ENCODE measurements around the gene ATP9A. TPM values are rescaled to one million over a fixed set of nuclear protein-coding genes. Genes with fewer than 3 reads are reported as not detected.

The ATP9A gene
- total and polyA plus RNA-seq, 2 donors (not counting 1 experiment from before 2014, with no cell fraction given): 23.3 to 96.3 TPM

DNA sequence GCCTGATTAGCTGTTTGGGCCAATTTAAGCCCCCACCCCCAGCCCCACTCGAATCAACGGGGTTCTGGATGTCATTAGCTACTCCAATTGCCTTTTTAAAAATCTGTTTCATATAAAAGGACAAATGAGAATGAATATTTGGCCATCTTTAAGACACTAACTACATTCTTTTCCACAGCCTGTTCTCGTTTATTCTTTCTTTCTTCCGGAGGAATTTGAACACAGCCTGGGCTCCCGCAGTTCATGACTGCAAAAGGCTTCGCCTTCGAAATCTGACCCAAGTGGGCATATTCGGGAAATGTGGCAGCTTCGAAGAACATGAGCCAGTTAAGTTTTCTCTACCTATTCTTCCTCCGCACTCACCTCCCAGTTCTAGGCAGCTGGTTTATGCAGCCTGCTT, 176.3 kb downstream of the ATP9A start:
- Histone ChIP-seq H3K9ac (ENCODE audit: insufficient read depth, low read length) (no peak overlapping the region), H3K36me3 (ENCODE audit: control insufficient read depth, insufficient read depth, low read length) (no peaks in the 10 kb centered on the region), H4K20me1 (ENCODE audit: control insufficient read depth, extremely low read depth, insufficient read depth, low read length) (no peaks in the 10 kb centered on the region), H3K4me1 (ENCODE audit: control insufficient read depth, extremely low read depth, insufficient read depth, low read length) (peaks cover 4% of the 10 kb centered on the region), H3K4me3 (replicated peaks in 1 of 4; ENCODE audit: control extremely low read depth in 1 of 4, insufficient read depth in 1 of 4, low read depth in 3 of 4, low read length in 4 of 4) (no peak overlapping the region), H2AFZ (ENCODE audit: low read length) (no peak overlapping the region), H3K79me2 (ENCODE audit: control insufficient read depth, insufficient read depth, low read length) (no peaks in the 10 kb centered on the region), H3K9me3 (ENCODE audit: control insufficient read depth, insufficient read depth, low read depth, low read length) (no peaks in the 10 kb centered on the region), H3K27me3 (ENCODE audit: control insufficient read depth, insufficient read depth, low read length) (no peaks in the 10 kb centered on the region), H3K4me2 (ENCODE audit: extremely low read depth, insufficient read depth, low read length) (no peak overlapping the region), H3K27ac (ENCODE audit: insufficient read depth, low read length) (no peak overlapping the region)
- no peak for TF ChIP-seq EZH2 (IDR thresholded peaks at IDR 0.05; ENCODE audit: low read length, missing control alignments)
- TF ChIP-seq, protein P1, sequence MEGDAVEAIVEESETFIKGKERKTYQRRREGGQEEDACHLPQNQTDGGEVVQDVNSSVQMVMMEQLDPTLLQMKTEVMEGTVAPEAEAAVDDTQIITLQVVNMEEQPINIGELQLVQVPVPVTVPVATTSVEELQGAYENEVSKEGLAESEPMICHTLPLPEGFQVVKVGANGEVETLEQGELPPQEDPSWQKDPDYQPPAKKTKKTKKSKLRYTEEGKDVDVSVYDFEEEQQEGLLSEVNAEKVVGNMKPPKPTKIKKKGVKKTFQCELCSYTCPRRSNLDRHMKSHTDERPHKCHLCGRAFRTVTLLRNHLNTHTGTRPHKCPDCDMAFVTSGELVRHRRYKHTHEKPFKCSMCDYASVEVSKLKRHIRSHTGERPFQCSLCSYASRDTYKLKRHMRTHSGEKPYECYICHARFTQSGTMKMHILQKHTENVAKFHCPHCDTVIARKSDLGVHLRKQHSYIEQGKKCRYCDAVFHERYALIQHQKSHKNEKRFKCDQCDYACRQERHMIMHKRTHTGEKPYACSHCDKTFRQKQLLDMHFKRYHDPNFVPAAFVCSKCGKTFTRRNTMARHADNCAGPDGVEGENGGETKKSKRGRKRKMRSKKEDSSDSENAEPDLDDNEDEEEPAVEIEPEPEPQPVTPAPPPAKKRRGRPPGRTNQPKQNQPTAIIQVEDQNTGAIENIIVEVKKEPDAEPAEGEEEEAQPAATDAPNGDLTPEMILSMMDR (conservative IDR thresholded peaks at IDR 0.05 in 1 of 2, IDR thresholded peaks at IDR 0.05 in 1 of 2; ENCODE audit: low read depth in 1 of 2, low read length in 2 of 2): no peak
- DNase-seq (ENCODE audit: low read depth in 2 of 2): no peak

DNA sequence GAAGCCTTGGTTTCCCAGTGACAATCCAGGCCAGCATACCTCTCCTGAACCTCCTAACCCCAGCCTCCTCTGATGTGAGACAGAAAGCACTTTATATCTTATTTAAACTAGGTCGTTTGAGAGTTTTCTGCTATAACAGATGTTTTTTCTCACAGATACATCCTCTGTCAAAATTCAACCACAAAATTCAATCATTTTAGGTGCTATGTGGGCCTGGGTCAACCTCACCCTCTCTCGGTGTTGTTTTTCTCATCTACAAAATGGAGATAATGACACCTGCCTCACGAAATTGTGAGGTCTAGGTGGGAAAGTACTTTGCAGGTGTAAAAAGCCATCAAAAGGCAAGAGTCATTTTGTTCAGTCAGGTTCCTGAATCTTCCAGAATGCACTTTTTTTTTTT, 179.4 kb downstream of the ATP9A start:
- TF ChIP-seq, protein P1 (conservative IDR thresholded peaks at IDR 0.05 in 1 of 2, IDR thresholded peaks at IDR 0.05 in 1 of 2; ENCODE audit: low read depth in 1 of 2, low read length in 2 of 2): no peak
- TF ChIP-seq EZH2 (IDR thresholded peaks at IDR 0.05; ENCODE audit: low read length, missing control alignments): no peak
- Histone ChIP-seq H3K27me3 (ENCODE audit: control insufficient read depth, insufficient read depth, low read length) (no peaks in the 10 kb centered on the region), H2AFZ (ENCODE audit: low read length) (no peak overlapping the region)

DNA sequence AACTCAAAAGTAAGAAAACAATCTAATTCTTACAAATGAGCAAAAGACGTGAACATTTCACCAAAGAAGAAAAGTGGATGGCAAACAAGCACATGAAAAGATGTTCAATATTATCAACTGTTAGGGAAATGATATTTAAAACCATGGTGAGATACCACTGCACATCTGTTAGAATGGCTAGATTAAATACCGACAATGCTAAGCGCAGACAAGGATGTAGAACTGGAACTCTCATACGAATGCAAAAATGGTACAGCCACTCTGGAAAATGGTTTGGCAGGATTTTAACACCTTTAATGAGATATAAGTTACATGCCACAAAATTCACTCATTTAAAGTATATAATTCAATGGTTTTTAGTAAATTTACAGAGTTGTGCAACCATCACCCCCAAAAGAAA, 181.0 kb downstream of the ATP9A start:
- DNase-seq (ENCODE audit: low read depth in 2 of 2): no peak

More for the DNA sequence above, 179.4 kb downstream of the ATP9A start:
- Histone ChIP-seq H3K4me1 (ENCODE audit: control insufficient read depth, extremely low read depth, insufficient read depth, low read length) (peaks cover 2% of the 10 kb centered on the region), H3K79me2 (ENCODE audit: control insufficient read depth, insufficient read depth, low read length) (no peaks in the 10 kb centered on the region), H3K36me3 (ENCODE audit: control insufficient read depth, insufficient read depth, low read length) (no peaks in the 10 kb centered on the region), H4K20me1 (ENCODE audit: control insufficient read depth, extremely low read depth, insufficient read depth, low read length) (no peaks in the 10 kb centered on the region), H3K9ac (ENCODE audit: insufficient read depth, low read length) (no peak overlapping the region), H3K4me3 (replicated peaks in 1 of 4; ENCODE audit: control extremely low read depth in 1 of 4, insufficient read depth in 1 of 4, low read depth in 3 of 4, low read length in 4 of 4) (no peak overlapping the region), H3K9me3 (ENCODE audit: control insufficient read depth, insufficient read depth, low read depth, low read length) (no peaks in the 10 kb centered on the region), H3K4me2 (ENCODE audit: extremely low read depth, insufficient read depth, low read length) (no peak overlapping the region), H3K27ac (ENCODE audit: insufficient read depth, low read length) (no peak overlapping the region)
- DNase-seq (ENCODE audit: low read depth in 2 of 2): no peak

More for the DNA sequence above, 181.0 kb downstream of the ATP9A start:
- no peak overlapping the region for H2AFZ ChIP-seq (ENCODE audit: low read length)
- no peaks in the 10 kb centered on the region for H3K27me3 ChIP-seq (ENCODE audit: control insufficient read depth, insufficient read depth, low read length)
- H3K27ac ChIP-seq (ENCODE audit: insufficient read depth, low read length): no peak overlapping the region
- no peak overlapping the region for H3K4me3 ChIP-seq (replicated peaks in 1 of 4; ENCODE audit: control extremely low read depth in 1 of 4, insufficient read depth in 1 of 4, low read depth in 3 of 4, low read length in 4 of 4)
- no peaks in the 10 kb centered on the region for H3K9me3 ChIP-seq (ENCODE audit: control insufficient read depth, insufficient read depth, low read depth, low read length)
- no peaks in the 10 kb centered on the region for H3K79me2 ChIP-seq (ENCODE audit: control insufficient read depth, insufficient read depth, low read length)
- no peaks in the 10 kb centered on the region for H3K36me3 ChIP-seq (ENCODE audit: control insufficient read depth, insufficient read depth, low read length)
- no peak overlapping the region for H3K4me2 ChIP-seq (ENCODE audit: extremely low read depth, insufficient read depth, low read length)
- no peak for TF ChIP-seq EZH2 (IDR thresholded peaks at IDR 0.05; ENCODE audit: low read length, missing control alignments)
- TF ChIP-seq, protein P1 (conservative IDR thresholded peaks at IDR 0.05 in 1 of 2, IDR thresholded peaks at IDR 0.05 in 1 of 2; ENCODE audit: low read depth in 1 of 2, low read length in 2 of 2): no peak
- no peak overlapping the region for H3K9ac ChIP-seq (ENCODE audit: insufficient read depth, low read length)
- peaks cover 2% of the 10 kb centered on the region for H3K4me1 ChIP-seq (ENCODE audit: control insufficient read depth, extremely low read depth, insufficient read depth, low read length)
- no peaks in the 10 kb centered on the region for H4K20me1 ChIP-seq (ENCODE audit: control insufficient read depth, extremely low read depth, insufficient read depth, low read length)
